Endothelial cell of umbilical vein (primary cell): ENCODE data around the gene PCDHGC3. TPM values are rescaled to one million over a fixed set of nuclear protein-coding genes. Genes with fewer than 3 reads are reported as not detected.
A peak's percentile ranks its signal among the peaks of the same experiment; 100 is the strongest.

Experiments
- BruUV-seq: library from RNA; stranded (reverse); fragments of 400-500 nt; replicated peaks from 2 replicates; lab custom pipeline; 2021; lab: Mats Ljungman, UMichigan
- CTCF ChIA-PET: fragments of 300-600, 350-600 bp; sonication (Branson Sonifier 250); formaldehyde crosslinking; loops from one replicate; lab custom pipeline; 2021; ENCODE audit warnings: antibody characterized with exemption, inconsistent platforms; lab: Charles Lee
- POLR2A ChIA-PET: fragments of 300-600, 350-600 bp; sonication (Branson Sonifier 250); formaldehyde crosslinking; loops from one replicate; lab custom pipeline; 2021; ENCODE audit warnings: antibody characterized with exemption, inconsistent platforms; lab: Charles Lee
- DNase-seq: peaks from one replicate; pipeline ENCODE4 v3.0.0-alpha.2; 2011; ENCODE audit warnings: low read depth, low spot score
- FAIRE-seq: peaks from 2 replicates; lab custom pipeline; 2011; peaks lifted over from hg19 to GRCh38; lab: Jason Lieb, UNC
- H2AFZ ChIP-seq: 2 replicates; pipeline ENCODE4 v1.6.0; 2012; ENCODE audit warnings: low read depth, low read length, control low read depth, inconsistent platforms
- H3K27ac ChIP-seq: 2 replicates; pipeline ENCODE4 v1.5.1; 2011; ENCODE audit warnings: low read depth, mild to moderate bottlenecking, control low read depth, low read length, moderate library complexity; ENCODE audit not compliant: insufficient read depth
- H3K27me3 ChIP-seq, 2 experiments: 2 replicates each; pipeline versions ENCODE4 v1.6.0 to v1.6.1; 2011; ENCODE audit warnings: low read length in 2 of 2, mixed read lengths in 1 of 2; ENCODE audit not compliant: control insufficient read depth in 2 of 2, insufficient read depth in 2 of 2
- H3K36me3 ChIP-seq, 2 experiments: 2 replicates in 1 of 2; 3 replicates in 1 of 2; pipeline ENCODE4 v1.5.1; 2011; ENCODE audit warnings: low read length in 2 of 2, mild to moderate bottlenecking in 1 of 2, moderate library complexity in 1 of 2; ENCODE audit not compliant: control insufficient read depth in 2 of 2, insufficient read depth in 2 of 2; ENCODE audit errors: extremely low read depth in 1 of 2
- H3K4me1 ChIP-seq: 3 replicates; pipeline ENCODE4 v1.5.1; 2011; ENCODE audit warnings: mild to moderate bottlenecking, low read length; ENCODE audit not compliant: control insufficient read depth, insufficient read depth; ENCODE audit errors: extremely low read depth
- H3K4me2 ChIP-seq: 2 replicates; pipeline ENCODE4 v1.6.1; 2011; ENCODE audit warnings: low read length, control low read depth, mixed read lengths; ENCODE audit not compliant: insufficient read depth
- H3K4me3 ChIP-seq, 3 experiments: fragments of 200-600 bp in 1 of 3; sonication (generic), shearing (Covaris generic) in 1 of 3; replicated peaks in 1 of 3; 2 replicates each; pipeline ENCODE4 v1.5.1; 2011 to 2016; ENCODE audit warnings: control low read depth in 3 of 3, low read length in 3 of 3, mild to moderate bottlenecking in 2 of 3, inconsistent platforms in 1 of 3, low read depth in 1 of 3, moderate library complexity in 1 of 3; ENCODE audit not compliant: insufficient read depth in 1 of 3
- H3K79me2 ChIP-seq: 2 replicates; pipeline ENCODE4 v1.6.0; 2012; ENCODE audit warnings: low read length, inconsistent platforms; ENCODE audit not compliant: control insufficient read depth, insufficient read depth
- H3K9ac ChIP-seq: replicated peaks from 2 replicates; pipeline ENCODE3; 2011; ENCODE audit warnings: low read length, control low read depth; ENCODE audit not compliant: insufficient read depth; ENCODE audit errors: extremely low read depth
- H3K9me1 ChIP-seq: replicated peaks from 3 replicates; pipeline ENCODE4 v1.6.0; 2011; ENCODE audit warnings: mild to moderate bottlenecking, low read length; ENCODE audit not compliant: control insufficient read depth, insufficient read depth; ENCODE audit errors: extremely low read depth
- H3K9me3 ChIP-seq: replicated peaks from 2 replicates; pipeline ENCODE4 v1.5.1; 2012; ENCODE audit warnings: low read length, inconsistent platforms; ENCODE audit not compliant: control insufficient read depth, insufficient read depth
- H4K20me1 ChIP-seq: replicated peaks from 2 replicates; pipeline ENCODE3; 2011; ENCODE audit warnings: mild to moderate bottlenecking, low read length; ENCODE audit not compliant: control insufficient read depth, insufficient read depth; ENCODE audit errors: extremely low read depth
- CTCF ChIP-seq, 2 donors: IDR thresholded peaks; 1 replicate in 1 of 2; 2 replicates in 1 of 2; pipeline ENCODE4 v1.5.1; 2011; ENCODE audit warnings: low read length in 2 of 2, mild to moderate bottlenecking in 2 of 2, moderate library complexity in 2 of 2, control low read depth in 1 of 2, inconsistent platforms in 1 of 2, low read depth in 1 of 2; ENCODE audit not compliant: insufficient read depth in 1 of 2; ENCODE audit errors: extremely low read depth in 1 of 2
- EZH2 ChIP-seq: IDR thresholded peaks from 2 replicates; pipeline ENCODE4 v1.6.1; 2012; ENCODE audit warnings: borderline replicate concordance, low read depth, mild to moderate bottlenecking, moderate library complexity, low read length, inconsistent platforms; ENCODE audit not compliant: severe bottlenecking
- FOS ChIP-seq: IDR thresholded peaks from 2 replicates; pipeline ENCODE4 v1.6.1; 2011; ENCODE audit warnings: mild to moderate bottlenecking, low read length, moderate library complexity, borderline replicate concordance; ENCODE audit not compliant: insufficient read depth
- GATA2 ChIP-seq: IDR thresholded peaks from 2 replicates; pipeline ENCODE4 v1.7.0; 2011; ENCODE audit warnings: low read depth, mild to moderate bottlenecking, moderate library complexity, mixed read lengths, low read length; ENCODE audit not compliant: insufficient read length, insufficient read depth
- JUN ChIP-seq: IDR thresholded peaks from 2 replicates; pipeline ENCODE4 v1.6.1; 2011; ENCODE audit warnings: borderline replicate concordance, low read depth; ENCODE audit not compliant: insufficient read length, insufficient read depth
- MAX ChIP-seq: IDR thresholded peaks from 2 replicates; pipeline ENCODE4 v1.6.1; 2011; ENCODE audit not compliant: insufficient read depth, insufficient read length
- MYC ChIP-seq: IDR thresholded peaks from one replicate; pipeline ENCODE4 v1.6.1; 2011; ENCODE audit warnings: mild to moderate bottlenecking, low read depth, low read length
- POLR2A ChIP-seq: IDR thresholded peaks from 2 replicates; pipeline ENCODE4 v1.6.1; 2012; ENCODE audit warnings: low read depth, mild to moderate bottlenecking, control low read depth, low read length
- POLR2AphosphoS5 ChIP-seq: IDR thresholded peaks from 2 replicates; pipeline ENCODE4 v1.6.1; 2012; ENCODE audit warnings: low read depth, mild to moderate bottlenecking, control low read depth, low read length, moderate library complexity; ENCODE audit not compliant: insufficient read depth
- dilution Hi-C: fragments of 300-500 bp; cut with MboI; formaldehyde crosslinking; loops from one replicate; pipeline ENCODE4 v1.15.0; 2019; ENCODE audit warnings: low sequenced_read_pairs; ENCODE audit not compliant: extremely low pct_ligation_motif_present
- intact Hi-C: fragments of 100-400 bp; cut with micrococcal nuclease; formaldehyde crosslinking; loops from one replicate; pipeline ENCODE4 v1.10.0; 2022
- polyA plus RNA-seq, 4 experiments: library from polyadenylated mRNA; depleted of rRNA in 3 of 4; stranded (reverse) in 3 of 4; unstranded in 1 of 4; fragments of >200 nt; gene quantifications; 2 replicates each; pipeline versions ENCODE4 v1.2.1 to v1.2.3, GENCODE V29; 2011 to 2012; ENCODE audit warnings: missing spikeins in 1 of 4
- total RNA-seq: library from RNA; stranded (reverse); gene quantifications from 2 replicates; pipeline ENCODE4 v1.2.3, GENCODE V29; 2021

Gene PCDHGC3
- total and polyA plus RNA-seq, 2 donors (not counting 3 experiments of a cell fraction or from before 2014, with no cell fraction given) = 9.2 to 36.1 TPM

- intact Hi-C loops = no loop called here
- no peak for FAIRE-seq
- H3K27ac ChIP-seq = peak overlapping the region; percentile 13
- DNase-seq = peak; percentile 28
- dilution Hi-C loops = no loop called here
- H3K9me1 ChIP-seq = no peaks in the 10 kb centered on the region
- CTCF ChIA-PET = interaction anchor here (0.8 to 9.8 kb wide), 20 partner anchors 7 to 137 kb away, joined by 3 to 158 read pairs (median 12); partner anchors contain the start of genes FCHSD1, PCDHGA10, PCDHGA11 and PCDHGA12
- no TSS peak for BruUV-seq
- no peaks in the 10 kb centered on the region for H3K27me3 ChIP-seq
- TF ChIP-seq EZH2 (no peak), POLR2A (no peak), MYC (no peak), GATA2 (no peak), FOS (no peak), MAX (no peak), CTCF (IDR thresholded peaks at IDR 0.05; ENCODE audit: extremely low read depth in 1 of 2, insufficient read depth in 1 of 2, low read depth in 1 of 2, low read length in 2 of 2) (no peak), POLR2AphosphoS5 (no peak), JUN (no peak)
- no peaks in the 10 kb centered on the region for H3K9me3 ChIP-seq
- no peaks in the 10 kb centered on the region for H4K20me1 ChIP-seq
- no peaks in the 10 kb centered on the region for H3K79me2 ChIP-seq
- H2AFZ ChIP-seq = no peak overlapping the region
- H3K4me2 ChIP-seq = no peak overlapping the region
- peaks cover 2 to 12% of the 10 kb centered on the region in 2 experiments for H3K36me3 ChIP-seq
- H3K9ac ChIP-seq = no peak overlapping the region
- H3K4me1 ChIP-seq = peaks cover 20% of the 10 kb centered on the region
- no peak overlapping the region for H3K4me3 ChIP-seq
- POLR2A ChIA-PET = interaction anchor here (0.7 kb wide), 1 partner anchor 39 kb away, joined by 3 read pairs; the partner anchor contains the start of gene PCDHGC3
These were observed 38.8 kb downstream of the PCDHGC3 start for GRCh38 chr5:141514330-141515133.
